K562 (cell line): ENCODE results near the gene CCSAP. TPM values are rescaled to one million over a fixed set of nuclear protein-coding genes. Genes with fewer than 3 reads are reported as not detected.
A peak's percentile ranks its signal among the peaks of the same experiment; 100 is the strongest.

ENCODE experiments used
- ATF7 ChIP-seq: fragments of 450-650 bp; IDR thresholded peaks from 2 replicates; pipeline ENCODE4 v1.7.1; 2014; ENCODE audit warnings: mild to moderate bottlenecking, moderate library complexity
- ERF ChIP-seq: fragments of 450-650 bp; formaldehyde crosslinking; IDR thresholded peaks from 2 replicates; pipeline ENCODE4 v1.4.0; 2020; ENCODE audit warnings: mild to moderate bottlenecking, mixed read lengths
- ETS2 ChIP-seq: IDR thresholded peaks from 2 replicates; pipeline ENCODE4 v1.6.1; 2016; ENCODE audit warnings: borderline replicate concordance, missing genetic modification characterization, mild to moderate bottlenecking, moderate library complexity, missing compliant biosample characterization; ENCODE audit not compliant: poor library complexity, severe bottlenecking
- HMGN3 ChIP-seq: IDR thresholded peaks from 2 replicates; pipeline ENCODE4 v1.6.1; 2011; ENCODE audit warnings: borderline replicate concordance, low read depth, mild to moderate bottlenecking, mixed read lengths, low read length; ENCODE audit not compliant: insufficient read length; ENCODE audit errors: extremely low read depth
- KDM2B ChIP-seq: fragments of 250-450 bp; sonication (Bioruptor Pico); IDR thresholded peaks from 2 replicates; pipeline ENCODE4 v1.8.0; 2021; ENCODE audit warnings: mild to moderate bottlenecking, moderate library complexity
- KDM5B ChIP-seq: fragments of 200-600 bp; sonication (generic); IDR thresholded peaks from 2 replicates; pipeline ENCODE4 v1.6.1; 2012; ENCODE audit warnings: low read depth, mild to moderate bottlenecking, moderate library complexity, low read length, control low read depth, inconsistent platforms; ENCODE audit not compliant: insufficient replicate concordance
- NFRKB ChIP-seq: fragments of 450-650 bp; IDR thresholded peaks from 2 replicates; pipeline ENCODE4 v1.6.1; 2016; ENCODE audit warnings: low read depth
- PCBP1 ChIP-seq: fragments of 200-400 bp; formaldehyde crosslinking; IDR thresholded peaks from 2 replicates; pipeline ENCODE4 v1.6.1; 2018; ENCODE audit warnings: mild to moderate bottlenecking, low read depth, low read length; ENCODE audit not compliant: poor library complexity, severe bottlenecking
- PHF8 ChIP-seq: fragments of 200-600 bp; sonication (generic); IDR thresholded peaks from 2 replicates; pipeline ENCODE4 v1.6.1; 2012; ENCODE audit warnings: mixed run types, mild to moderate bottlenecking, inconsistent platforms, low read length, moderate library complexity, borderline replicate concordance
- POLR2G ChIP-seq: fragments of 200-400 bp; formaldehyde crosslinking; IDR thresholded peaks from 2 replicates; pipeline ENCODE4 v1.6.1; 2017; ENCODE audit warnings: low read depth, mild to moderate bottlenecking, antibody characterized with exemption, low read length, moderate library complexity
- SAFB2 ChIP-seq: fragments of 200-400 bp; formaldehyde crosslinking; IDR thresholded peaks from 2 replicates; pipeline ENCODE4 v1.6.1; 2018; ENCODE audit warnings: borderline replicate concordance, low read length, low read depth, moderate library complexity; ENCODE audit not compliant: severe bottlenecking
- SIN3A ChIP-seq, 2 experiments: fragments of 150-350 bp in 1 of 2; IDR thresholded peaks; 2 replicates each; pipeline ENCODE4 v1.6.1; 2011 to 2016; ENCODE audit warnings: borderline replicate concordance in 2 of 2, low read depth in 2 of 2, low read length in 2 of 2, mild to moderate bottlenecking in 2 of 2, moderate library complexity in 2 of 2; ENCODE audit not compliant: control insufficient read depth in 1 of 2
- SIN3B ChIP-seq: fragments of 450-650 bp; IDR thresholded peaks from 2 replicates; pipeline ENCODE4 v1.6.1; 2017; ENCODE audit warnings: low read depth, mild to moderate bottlenecking, moderate library complexity
- SIX5 ChIP-seq, 2 experiments: IDR thresholded peaks; 2 replicates each; pipeline ENCODE4 v1.6.1; 2011; ENCODE audit warnings: low read length in 2 of 2, borderline replicate concordance in 1 of 2, low read depth in 1 of 2, mild to moderate bottlenecking in 1 of 2, moderate library complexity in 1 of 2; ENCODE audit not compliant: insufficient read depth in 1 of 2
- SRSF1 ChIP-seq: fragments of 200-400 bp; formaldehyde crosslinking; IDR thresholded peaks from 2 replicates; pipeline ENCODE4 v1.6.1; 2017; ENCODE audit warnings: mild to moderate bottlenecking, low read depth, low read length, moderate library complexity
- ZNF224 ChIP-seq: sonication (generic); formaldehyde crosslinking; IDR thresholded peaks from 2 replicates; pipeline ENCODE4 v1.8.0; 2022; ENCODE audit warnings: mild to moderate bottlenecking, missing genetic modification reagents
- polyA plus RNA-seq, 8 experiments: library from polyadenylated mRNA; depleted of rRNA in 4 of 8; stranded (reverse) in 5 of 8; unstranded in 3 of 8; fragments of >200 nt; fragmentation: Nextera tagmentation in 2 of 8; fragmentation: Illumina TruSeq in 1 of 8; extraction: Ambion mirVana in 2 of 8; extraction: Trizol in 1 of 8; gene quantifications; 2 replicates each; pipeline versions ENCODE4 v1.2.1 to v1.2.3, GENCODE V29; 2011 to 2014; ENCODE audit warnings: inconsistent platforms in 1 of 8, missing spikeins in 1 of 8
- total RNA-seq, 7 experiments: library from RNA; depleted of rRNA in 6 of 7; stranded (reverse); fragments of >200 nt in 6 of 7; fragmentation: Illumina TruSeq in 2 of 7; extraction: Trizol in 2 of 7; gene quantifications; 2 replicates each; pipeline versions ENCODE4 v1.2.1 to v1.2.3, GENCODE V29; 2011 to 2021; ENCODE audit warnings: low replicate concordance in 1 of 7
- TF ChIP-seq, protein P1 (sequence below): sonication (generic); formaldehyde crosslinking; IDR thresholded peaks from 2 replicates; pipeline ENCODE4 v1.9.0; 2022; ENCODE audit warnings: mild to moderate bottlenecking, missing genetic modification reagents
- TF ChIP-seq, protein P2 (sequence below): IDR thresholded peaks from 2 replicates; pipeline ENCODE4 v1.6.1; 2011; ENCODE audit warnings: borderline replicate concordance, low read depth, mild to moderate bottlenecking, moderate library complexity, low read length; ENCODE audit not compliant: insufficient read depth, poor library complexity, severe bottlenecking

Gene CCSAP
- total and polyA plus RNA-seq, 9 of the 15 experiments (the other 6 are each of a cell fraction or from before 2014, with no cell fraction given): 3.6 to 15.9 (median 9.5) TPM

DNA sequence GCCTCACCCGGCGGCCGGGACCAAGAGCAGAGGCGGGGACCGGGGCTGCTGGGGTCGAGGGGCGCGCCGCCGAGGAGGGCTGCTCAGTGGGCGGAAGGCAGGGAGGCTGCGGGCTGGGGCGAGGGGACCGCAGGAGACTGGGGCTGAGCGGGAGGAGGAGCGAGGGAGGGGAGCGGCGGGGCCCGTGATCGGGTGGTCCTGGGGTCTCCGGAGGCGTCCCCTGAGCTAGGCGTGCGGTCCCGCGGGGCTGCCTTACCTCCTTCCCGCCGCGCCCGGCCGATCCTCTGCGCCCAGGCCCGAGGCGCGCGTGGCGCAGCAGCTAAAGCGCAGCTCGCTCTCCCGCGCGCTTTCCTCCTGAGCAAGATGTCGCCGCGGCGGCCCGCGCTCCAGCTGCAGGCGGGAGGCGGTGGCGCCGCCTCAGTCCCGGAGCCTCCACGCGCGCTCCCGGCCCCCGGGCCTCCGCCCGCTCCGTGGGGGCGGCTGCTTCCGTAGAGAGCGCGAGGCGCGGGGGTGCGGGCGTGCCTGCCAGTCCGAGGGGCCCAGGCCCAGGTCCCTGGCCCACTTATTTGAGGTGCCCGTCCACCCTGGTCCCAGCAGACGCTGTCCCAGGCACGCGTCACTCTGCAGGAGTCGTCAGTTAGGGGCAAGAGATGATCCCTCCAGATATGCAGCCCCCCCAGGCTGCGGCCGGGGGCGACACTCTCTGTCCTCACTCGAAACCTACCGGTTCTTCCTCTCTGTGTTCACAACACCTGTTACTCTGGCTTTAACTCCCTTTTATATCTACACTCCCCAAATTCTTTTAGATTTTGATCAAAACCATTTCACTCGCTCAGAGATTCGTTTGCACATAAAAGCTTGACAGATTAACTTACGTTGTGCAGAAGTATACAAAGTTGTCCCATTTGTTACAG is at the start of gene CCSAP (continued):
- TF ChIP-seq, protein P1, sequence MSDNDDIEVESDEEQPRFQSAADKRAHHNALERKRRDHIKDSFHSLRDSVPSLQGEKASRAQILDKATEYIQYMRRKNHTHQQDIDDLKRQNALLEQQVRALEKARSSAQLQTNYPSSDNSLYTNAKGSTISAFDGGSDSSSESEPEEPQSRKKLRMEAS: peak; percentile 38; the same call in 1 of the 2 replicates
- 0 out of 2 replicates have a peak, but pooled peaks have one; percentile 82 for TF ChIP-seq KDM2B (CRISPR knock-in tag)
- TF ChIP-seq, protein P2, sequence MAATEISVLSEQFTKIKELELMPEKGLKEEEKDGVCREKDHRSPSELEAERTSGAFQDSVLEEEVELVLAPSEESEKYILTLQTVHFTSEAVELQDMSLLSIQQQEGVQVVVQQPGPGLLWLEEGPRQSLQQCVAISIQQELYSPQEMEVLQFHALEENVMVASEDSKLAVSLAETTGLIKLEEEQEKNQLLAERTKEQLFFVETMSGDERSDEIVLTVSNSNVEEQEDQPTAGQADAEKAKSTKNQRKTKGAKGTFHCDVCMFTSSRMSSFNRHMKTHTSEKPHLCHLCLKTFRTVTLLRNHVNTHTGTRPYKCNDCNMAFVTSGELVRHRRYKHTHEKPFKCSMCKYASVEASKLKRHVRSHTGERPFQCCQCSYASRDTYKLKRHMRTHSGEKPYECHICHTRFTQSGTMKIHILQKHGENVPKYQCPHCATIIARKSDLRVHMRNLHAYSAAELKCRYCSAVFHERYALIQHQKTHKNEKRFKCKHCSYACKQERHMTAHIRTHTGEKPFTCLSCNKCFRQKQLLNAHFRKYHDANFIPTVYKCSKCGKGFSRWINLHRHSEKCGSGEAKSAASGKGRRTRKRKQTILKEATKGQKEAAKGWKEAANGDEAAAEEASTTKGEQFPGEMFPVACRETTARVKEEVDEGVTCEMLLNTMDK: peak; percentile 45
- no peak for TF ChIP-seq SIX5 (IDR thresholded peaks at IDR 0.05; ENCODE audit: borderline replicate concordance in 1 of 2, insufficient read depth in 1 of 2, low read depth in 1 of 2, low read length in 2 of 2)
- TF ChIP-seq PHF8: peak; percentile 77; the same call in 1 of the 2 replicates
- peak; percentile 86 for TF ChIP-seq POLR2G
- TF ChIP-seq KDM5B: peak; percentile 52
- peak in 1 of 2 experiments; percentile 62; a peak in 1 of 4 replicates for TF ChIP-seq SIN3A (IDR thresholded peaks at IDR 0.05; ENCODE audit: borderline replicate concordance in 2 of 2, control insufficient read depth in 1 of 2, low read depth in 2 of 2, low read length in 2 of 2)
- no peak for TF ChIP-seq ZNF224 (CRISPR knock-in tag)
- peak; percentile 74 for TF ChIP-seq ATF7
- peak; percentile 87 for TF ChIP-seq HMGN3
- TF ChIP-seq PCBP1: peak; percentile 12
- TF ChIP-seq NFRKB: peak; percentile 42; the same call in 1 of the 2 replicates
- no peak for TF ChIP-seq SRSF1
- TF ChIP-seq ETS2: peak; percentile 45
- TF ChIP-seq ERF (CRISPR knock-in tag): peak; percentile 93
- peak; percentile 70; the same call in 1 of the 2 replicates for TF ChIP-seq SIN3B
- no peak for TF ChIP-seq SAFB2
